K562 (cell line): ENCODE measurements around the gene SLC52A1. TPM values are rescaled to one million over a fixed set of nuclear protein-coding genes. Genes with fewer than 3 reads are reported as not detected.

Source experiments
- ADNP ChIP-seq: fragments of 200-800 bp; sonication (Bioruptor generic); IDR thresholded peaks from 2 replicates; pipeline ENCODE4 v1.6.1; 2016; ENCODE audit warnings: missing genetic modification characterization, missing compliant biosample characterization
- BDP1 ChIP-seq: IDR thresholded peaks from 3 replicates; pipeline ENCODE4 v1.6.1; 2011; ENCODE audit not compliant: insufficient read length, insufficient read depth
- CBFA2T2 ChIP-seq: fragments of 450-650 bp; conservative IDR thresholded peaks from 2 replicates; pipeline ENCODE4 v1.6.1; 2017; ENCODE audit warnings: mild to moderate bottlenecking
- DACH1 ChIP-seq: fragments of 450-650 bp; IDR thresholded peaks from 2 replicates; pipeline ENCODE4 v1.6.1; 2018; ENCODE audit not compliant: partially characterized antibody
- GATA2 ChIP-seq: sonication (generic); formaldehyde crosslinking; IDR thresholded peaks from 2 replicates; pipeline ENCODE4 v1.4.0; 2020; ENCODE audit warnings: mild to moderate bottlenecking, missing genetic modification reagents
- KLF16 ChIP-seq: IDR thresholded peaks from 2 replicates; pipeline ENCODE4 v1.6.1; 2016; ENCODE audit warnings: antibody characterized with exemption
- NCOR1 ChIP-seq: fragments of 450-650 bp; IDR thresholded peaks from 2 replicates; pipeline ENCODE4 v1.6.1; 2016; ENCODE audit warnings: mild to moderate bottlenecking, moderate library complexity
- NONO ChIP-seq, 2 experiments: fragments of 200-400 bp in 1 of 2; fragments of 450-650 bp in 1 of 2; formaldehyde crosslinking in 1 of 2; IDR thresholded peaks; 2 replicates each; pipeline ENCODE4 v1.6.1; 2017; ENCODE audit warnings: low read depth in 2 of 2, mild to moderate bottlenecking in 2 of 2, moderate library complexity in 2 of 2, low read length in 1 of 2
- NR4A1 ChIP-seq, 2 experiments: fragments of 250-450 bp in 1 of 2; fragments of 450-650 bp in 1 of 2; sonication (Bioruptor Pico) in 1 of 2; IDR thresholded peaks; 2 replicates each; pipeline versions ENCODE4 v1.4.0 to v1.6.1; 2016 to 2020; ENCODE audit warnings: mild to moderate bottlenecking in 2 of 2, missing compliant biosample characterization in 1 of 2, missing genetic modification characterization in 1 of 2, moderate library complexity in 1 of 2
- POLR2AphosphoS5 ChIP-seq: IDR thresholded peaks from 2 replicates; pipeline ENCODE4 v1.6.1; 2011; ENCODE audit warnings: mild to moderate bottlenecking, low read depth, low read length, moderate library complexity; ENCODE audit not compliant: control insufficient read depth, insufficient read depth
- PRMT5 ChIP-seq: sonication (generic); formaldehyde crosslinking; IDR thresholded peaks from 2 replicates; pipeline ENCODE4 v1.5.0; 2020; ENCODE audit warnings: missing genetic modification reagents
- PTTG1 ChIP-seq: fragments of 450-650 bp; IDR thresholded peaks from 2 replicates; pipeline ENCODE4 v1.6.1; 2016; ENCODE audit warnings: low read depth, mild to moderate bottlenecking, missing genetic modification characterization, missing compliant biosample characterization
- PYGO2 ChIP-seq: fragments of 450-650 bp; IDR thresholded peaks from 2 replicates; pipeline ENCODE4 v1.6.1; 2016; ENCODE audit warnings: mild to moderate bottlenecking, missing genetic modification characterization, moderate library complexity, missing compliant biosample characterization
- SMARCC2 ChIP-seq: fragments of 450-650 bp; IDR thresholded peaks from 2 replicates; pipeline ENCODE4 v1.6.1; 2017; ENCODE audit warnings: antibody characterized with exemption, moderate library complexity, mild to moderate bottlenecking, low read depth
- SMARCE1 ChIP-seq: fragments of 450-650 bp; IDR thresholded peaks from 2 replicates; pipeline ENCODE4 v1.7.1; 2016; ENCODE audit warnings: mild to moderate bottlenecking
- TEAD4 ChIP-seq, 2 experiments: sonication (generic) in 1 of 2; formaldehyde crosslinking in 1 of 2; IDR thresholded peaks; 2 replicates each; pipeline versions ENCODE4 v1.6.1 to v1.8.0; 2012 to 2022; ENCODE audit warnings: borderline replicate concordance in 1 of 2, inconsistent platforms in 1 of 2, low read length in 1 of 2, mild to moderate bottlenecking in 1 of 2, missing genetic modification reagents in 1 of 2
- ZNF134 ChIP-seq: fragments of 250-450 bp; sonication (Bioruptor Pico); conservative IDR thresholded peaks from 2 replicates; pipeline ENCODE4 v1.4.0; 2020
- ZNF174 ChIP-seq: fragments of 250-450 bp; sonication (Bioruptor Pico); IDR thresholded peaks from 2 replicates; pipeline ENCODE4 v1.4.0; 2020; ENCODE audit warnings: mild to moderate bottlenecking
- ZNF212 ChIP-seq: fragments of 450-650 bp; formaldehyde crosslinking; IDR thresholded peaks from 2 replicates; pipeline ENCODE4 v1.4.0; 2020; ENCODE audit warnings: mild to moderate bottlenecking
- ZSCAN29 ChIP-seq: fragments of 450-650 bp; IDR thresholded peaks from 2 replicates; pipeline ENCODE4 v1.6.1; 2017
- ZSCAN32 ChIP-seq: fragments of 450-650 bp; formaldehyde crosslinking; IDR thresholded peaks from 2 replicates; pipeline ENCODE4 v1.4.0; 2020; ENCODE audit warnings: mild to moderate bottlenecking, moderate library complexity
- polyA plus RNA-seq, 8 experiments: library from polyadenylated mRNA; depleted of rRNA in 4 of 8; stranded (reverse) in 5 of 8; unstranded in 3 of 8; fragments of >200 nt; fragmentation: Nextera tagmentation in 2 of 8; fragmentation: Illumina TruSeq in 1 of 8; extraction: Ambion mirVana in 2 of 8; extraction: Trizol in 1 of 8; gene quantifications; 2 replicates each; pipeline versions ENCODE4 v1.2.1 to v1.2.3, GENCODE V29; 2011 to 2014; ENCODE audit warnings: inconsistent platforms in 1 of 8, missing spikeins in 1 of 8
- total RNA-seq, 7 experiments: library from RNA; depleted of rRNA in 6 of 7; stranded (reverse); fragments of >200 nt in 6 of 7; fragmentation: Illumina TruSeq in 2 of 7; extraction: Trizol in 2 of 7; gene quantifications; 2 replicates each; pipeline versions ENCODE4 v1.2.1 to v1.2.3, GENCODE V29; 2011 to 2021; ENCODE audit warnings: low replicate concordance in 1 of 7
- TF ChIP-seq, protein P1 (sequence below): fragments of 250-450 bp; sonication (Bioruptor Pico); IDR thresholded peaks from 2 replicates; pipeline ENCODE4 v1.9.0; 2021; ENCODE audit warnings: mild to moderate bottlenecking
- TF ChIP-seq, protein P2 (sequence below): sonication (generic); formaldehyde crosslinking; IDR thresholded peaks from 2 replicates; pipeline ENCODE4 v1.8.0; 2022; ENCODE audit warnings: mild to moderate bottlenecking, low read depth, missing genetic modification reagents
- TF ChIP-seq, protein P3 (sequence below): fragments of 450-650 bp; formaldehyde crosslinking; IDR thresholded peaks from 2 replicates; pipeline ENCODE4 v1.4.0; 2020; ENCODE audit warnings: mild to moderate bottlenecking
- TF ChIP-seq, protein P4 (sequence below): IDR thresholded peaks from 2 replicates; pipeline ENCODE4 v1.6.1; 2016; ENCODE audit warnings: missing genetic modification characterization, missing compliant biosample characterization

Gene SLC52A1
- total and polyA plus RNA-seq, 9 of the 15 experiments (the other 6 are each of a cell fraction or from before 2014, with no cell fraction given): 0.04 TPM; not detected in 8

DNA sequence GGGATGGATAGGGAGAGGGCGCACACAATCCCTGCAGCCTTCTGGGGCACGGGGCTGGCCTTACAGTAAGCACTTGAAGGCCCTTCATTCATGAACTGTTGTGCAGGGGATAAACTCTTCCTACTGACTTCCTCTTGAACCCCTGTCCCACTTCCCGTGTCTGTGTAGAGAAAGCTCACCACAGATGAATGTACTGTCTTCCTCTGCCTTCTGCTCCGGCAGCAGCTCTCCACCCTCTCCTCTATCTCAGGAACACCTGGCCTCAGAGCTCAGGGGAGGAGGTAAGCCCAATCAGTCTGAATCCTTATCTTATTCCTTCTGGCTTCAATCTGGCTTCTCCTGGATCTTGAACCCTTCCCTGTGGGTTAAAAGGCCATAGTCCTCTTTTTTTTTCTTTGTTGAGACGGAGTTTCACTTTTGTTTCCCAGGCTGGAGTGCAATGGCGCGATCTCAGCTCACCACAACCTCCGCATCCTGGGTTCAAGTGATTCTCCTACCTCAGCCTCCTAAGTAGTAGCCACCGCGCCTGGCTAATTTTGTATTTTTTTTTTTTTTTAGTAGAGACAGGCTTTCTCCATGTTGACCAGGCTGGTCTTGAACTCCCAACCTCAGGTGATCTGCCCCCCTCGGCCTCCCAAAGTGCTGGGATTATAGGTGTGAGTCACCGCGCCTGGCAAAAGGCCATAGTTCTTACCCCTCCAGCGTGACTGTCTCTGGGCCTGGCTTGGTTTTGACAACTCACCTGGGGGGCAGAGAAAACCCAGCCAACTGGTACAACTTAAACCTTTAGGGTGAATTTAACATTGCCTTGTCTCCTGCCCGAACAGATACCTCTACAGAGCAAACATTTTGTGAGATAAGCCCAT is 7.2 kb upstream of the SLC52A1 start (continued):
- TF ChIP-seq TEAD4 (IDR thresholded peaks at IDR 0.05; ENCODE audit: low read length) (peak; percentile 42; the same call in 1 of the 2 replicates), TEAD4 (CRISPR knock-in tag; IDR thresholded peaks at IDR 0.05; ENCODE audit: borderline replicate concordance) (no peak), ZNF212 (CRISPR knock-in tag) (no peak), NONO (IDR thresholded peaks at IDR 0.05; ENCODE audit: low read depth in 2 of 2, low read length in 1 of 2) (no peak), DACH1 (no peak), BDP1 (no peak), SMARCC2 (no peak), POLR2AphosphoS5 (0 out of 2 replicates have a peak, but pooled peaks have one; percentile 31), PYGO2 (tag) (no peak), GATA2 (CRISPR knock-in tag) (peak; percentile 34; the same call in 1 of the 2 replicates), KLF16 (0 out of 2 replicates have a peak, but pooled peaks have one; percentile 16), ZNF174 (CRISPR knock-in tag) (no peak), NCOR1 (peak; percentile 48; the same call in 1 of the 2 replicates), ADNP (tag) (peak; percentile 57; the same call in 1 of the 2 replicates), CBFA2T2 (peak; percentile 73), NR4A1 (CRISPR knock-in tag; IDR thresholded peaks at IDR 0.05) (no peak), NR4A1 (tag; IDR thresholded peaks at IDR 0.05) (no peak), ZSCAN29 (no peak), SMARCE1 (0 out of 2 replicates have a peak, but pooled peaks have one; percentile 12), PRMT5 (CRISPR knock-in tag) (no peak), ZSCAN32 (CRISPR knock-in tag) (no peak), ZNF134 (CRISPR knock-in tag) (no peak), PTTG1 (tag) (no peak)
- TF ChIP-seq, protein P1, sequence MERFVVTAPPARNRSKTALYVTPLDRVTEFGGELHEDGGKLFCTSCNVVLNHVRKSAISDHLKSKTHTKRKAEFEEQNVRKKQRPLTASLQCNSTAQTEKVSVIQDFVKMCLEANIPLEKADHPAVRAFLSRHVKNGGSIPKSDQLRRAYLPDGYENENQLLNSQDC (CRISPR knock-in tag): no peak
- TF ChIP-seq, protein P2, sequence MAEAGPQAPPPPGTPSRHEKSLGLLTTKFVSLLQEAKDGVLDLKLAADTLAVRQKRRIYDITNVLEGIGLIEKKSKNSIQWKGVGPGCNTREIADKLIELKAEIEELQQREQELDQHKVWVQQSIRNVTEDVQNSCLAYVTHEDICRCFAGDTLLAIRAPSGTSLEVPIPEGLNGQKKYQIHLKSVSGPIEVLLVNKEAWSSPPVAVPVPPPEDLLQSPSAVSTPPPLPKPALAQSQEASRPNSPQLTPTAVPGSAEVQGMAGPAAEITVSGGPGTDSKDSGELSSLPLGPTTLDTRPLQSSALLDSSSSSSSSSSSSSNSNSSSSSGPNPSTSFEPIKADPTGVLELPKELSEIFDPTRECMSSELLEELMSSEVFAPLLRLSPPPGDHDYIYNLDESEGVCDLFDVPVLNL (CRISPR knock-in tag): no peak
- TF ChIP-seq, protein P3, sequence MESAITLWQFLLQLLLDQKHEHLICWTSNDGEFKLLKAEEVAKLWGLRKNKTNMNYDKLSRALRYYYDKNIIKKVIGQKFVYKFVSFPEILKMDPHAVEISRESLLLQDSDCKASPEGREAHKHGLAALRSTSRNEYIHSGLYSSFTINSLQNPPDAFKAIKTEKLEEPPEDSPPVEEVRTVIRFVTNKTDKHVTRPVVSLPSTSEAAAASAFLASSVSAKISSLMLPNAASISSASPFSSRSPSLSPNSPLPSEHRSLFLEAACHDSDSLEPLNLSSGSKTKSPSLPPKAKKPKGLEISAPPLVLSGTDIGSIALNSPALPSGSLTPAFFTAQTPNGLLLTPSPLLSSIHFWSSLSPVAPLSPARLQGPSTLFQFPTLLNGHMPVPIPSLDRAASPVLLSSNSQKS (CRISPR knock-in tag): no peak
- TF ChIP-seq, protein P4, sequence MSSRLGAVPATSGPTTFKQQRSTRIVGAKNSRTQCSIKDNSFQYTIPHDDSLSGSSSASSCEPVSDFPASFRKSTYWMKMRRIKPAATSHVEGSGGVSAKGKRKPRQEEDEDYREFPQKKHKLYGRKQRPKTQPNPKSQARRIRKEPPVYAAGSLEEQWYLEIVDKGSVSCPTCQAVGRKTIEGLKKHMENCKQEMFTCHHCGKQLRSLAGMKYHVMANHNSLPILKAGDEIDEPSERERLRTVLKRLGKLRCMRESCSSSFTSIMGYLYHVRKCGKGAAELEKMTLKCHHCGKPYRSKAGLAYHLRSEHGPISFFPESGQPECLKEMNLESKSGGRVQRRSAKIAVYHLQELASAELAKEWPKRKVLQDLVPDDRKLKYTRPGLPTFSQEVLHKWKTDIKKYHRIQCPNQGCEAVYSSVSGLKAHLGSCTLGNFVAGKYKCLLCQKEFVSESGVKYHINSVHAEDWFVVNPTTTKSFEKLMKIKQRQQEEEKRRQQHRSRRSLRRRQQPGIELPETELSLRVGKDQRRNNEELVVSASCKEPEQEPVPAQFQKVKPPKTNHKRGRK (tag): no peak
